ENCODE data around the gene DISP2.

DISP2 gene

DNA sequence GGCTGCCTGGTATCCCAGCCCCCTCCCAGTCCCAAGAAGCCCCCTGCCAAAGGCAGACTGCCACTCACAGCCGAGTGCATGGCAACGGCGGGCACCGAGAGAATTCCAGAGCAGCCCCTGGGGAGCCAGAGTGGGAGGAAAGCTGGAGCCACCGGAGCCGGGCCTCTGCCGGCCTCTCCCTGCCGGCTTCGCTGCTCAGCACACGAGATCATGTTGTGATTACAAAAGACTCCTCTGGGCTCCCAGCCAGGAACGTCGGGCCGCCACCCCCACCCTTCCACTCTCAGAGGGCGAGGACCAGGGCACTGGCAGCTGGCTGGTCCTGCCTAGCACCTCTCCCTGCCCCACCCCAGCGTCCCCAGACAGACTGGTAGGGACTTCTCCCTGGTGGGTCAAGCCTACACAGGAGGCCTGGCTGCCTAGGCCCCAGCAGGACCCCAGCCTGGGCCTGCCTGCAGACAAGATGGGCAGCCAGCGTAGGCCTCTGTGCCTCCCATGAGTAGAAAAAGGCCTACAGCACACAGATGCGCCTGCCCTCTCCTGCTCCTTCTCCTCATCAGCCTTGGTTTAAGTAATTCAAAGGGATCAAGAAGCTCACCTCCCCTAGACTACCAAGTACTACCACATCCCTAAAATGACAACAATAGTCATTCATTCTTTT, 17.1 kb upstream of the DISP2 start, which contains the start of gene CCDC9B (continued):
- TF ChIP-seq ZNF837 (tag by site-specific recombination; IDR thresholded peaks at IDR 0.05), result no peak
- 0 out of 2 replicates have a peak, but pooled peaks have one; percentile 10 for TF ChIP-seq ZFHX2 (tag by site-specific recombination; conservative IDR thresholded peaks at IDR 0.05)
- TF ChIP-seq ZNF157 (tag by site-specific recombination; IDR thresholded peaks at IDR 0.05), result no peak
- TF ChIP-seq ZBTB8A (tag by site-specific recombination; IDR thresholded peaks at IDR 0.05), result no peak; the same call in 1 of the 2 replicates
- TF ChIP-seq ZFP41 (tag by site-specific recombination; IDR thresholded peaks at IDR 0.05; ENCODE audit: borderline replicate concordance), result no peak
- TF ChIP-seq, protein P1, sequence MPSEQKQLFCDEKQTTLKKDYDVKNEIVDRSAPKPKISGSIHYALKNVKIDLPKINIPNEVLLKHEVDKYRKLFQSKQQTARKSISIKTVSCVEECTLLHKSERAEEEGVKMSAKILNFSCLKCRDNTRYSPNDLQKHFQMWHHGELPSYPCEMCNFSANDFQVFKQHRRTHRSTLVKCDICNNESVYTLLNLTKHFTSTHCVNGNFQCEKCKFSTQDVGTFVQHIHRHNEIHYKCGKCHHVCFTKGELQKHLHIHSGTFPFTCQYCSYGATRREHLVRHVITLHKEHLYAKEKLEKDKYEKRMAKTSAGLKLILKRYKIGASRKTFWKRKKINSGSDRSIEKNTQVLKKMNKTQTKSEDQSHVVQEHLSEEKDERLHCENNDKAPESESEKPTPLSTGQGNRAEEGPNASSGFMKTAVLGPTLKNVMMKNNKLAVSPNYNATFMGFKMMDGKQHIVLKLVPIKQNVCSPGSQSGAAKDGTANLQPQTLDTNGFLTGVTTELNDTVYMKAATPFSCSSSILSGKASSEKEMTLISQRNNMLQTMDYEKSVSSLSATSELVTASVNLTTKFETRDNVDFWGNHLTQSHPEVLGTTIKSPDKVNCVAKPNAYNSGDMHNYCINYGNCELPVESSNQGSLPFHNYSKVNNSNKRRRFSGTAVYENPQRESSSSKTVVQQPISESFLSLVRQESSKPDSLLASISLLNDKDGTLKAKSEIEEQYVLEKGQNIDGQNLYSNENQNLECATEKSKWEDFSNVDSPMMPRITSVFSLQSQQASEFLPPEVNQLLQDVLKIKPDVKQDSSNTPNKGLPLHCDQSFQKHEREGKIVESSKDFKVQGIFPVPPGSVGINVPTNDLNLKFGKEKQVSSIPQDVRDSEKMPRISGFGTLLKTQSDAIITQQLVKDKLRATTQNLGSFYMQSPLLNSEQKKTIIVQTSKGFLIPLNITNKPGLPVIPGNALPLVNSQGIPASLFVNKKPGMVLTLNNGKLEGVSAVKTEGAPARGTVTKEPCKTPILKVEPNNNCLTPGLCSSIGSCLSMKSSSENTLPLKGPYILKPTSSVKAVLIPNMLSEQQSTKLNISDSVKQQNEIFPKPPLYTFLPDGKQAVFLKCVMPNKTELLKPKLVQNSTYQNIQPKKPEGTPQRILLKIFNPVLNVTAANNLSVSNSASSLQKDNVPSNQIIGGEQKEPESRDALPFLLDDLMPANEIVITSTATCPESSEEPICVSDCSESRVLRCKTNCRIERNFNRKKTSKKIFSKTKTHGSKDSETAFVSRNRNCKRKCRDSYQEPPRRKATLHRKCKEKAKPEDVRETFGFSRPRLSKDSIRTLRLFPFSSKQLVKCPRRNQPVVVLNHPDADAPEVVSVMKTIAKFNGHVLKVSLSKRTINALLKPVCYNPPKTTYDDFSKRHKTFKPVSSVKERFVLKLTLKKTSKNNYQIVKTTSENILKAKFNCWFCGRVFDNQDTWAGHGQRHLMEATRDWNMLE (tag by site-specific recombination; conservative IDR thresholded peaks at IDR 0.05; ENCODE audit: low read depth), result no peak
- TF ChIP-seq, protein P2, sequence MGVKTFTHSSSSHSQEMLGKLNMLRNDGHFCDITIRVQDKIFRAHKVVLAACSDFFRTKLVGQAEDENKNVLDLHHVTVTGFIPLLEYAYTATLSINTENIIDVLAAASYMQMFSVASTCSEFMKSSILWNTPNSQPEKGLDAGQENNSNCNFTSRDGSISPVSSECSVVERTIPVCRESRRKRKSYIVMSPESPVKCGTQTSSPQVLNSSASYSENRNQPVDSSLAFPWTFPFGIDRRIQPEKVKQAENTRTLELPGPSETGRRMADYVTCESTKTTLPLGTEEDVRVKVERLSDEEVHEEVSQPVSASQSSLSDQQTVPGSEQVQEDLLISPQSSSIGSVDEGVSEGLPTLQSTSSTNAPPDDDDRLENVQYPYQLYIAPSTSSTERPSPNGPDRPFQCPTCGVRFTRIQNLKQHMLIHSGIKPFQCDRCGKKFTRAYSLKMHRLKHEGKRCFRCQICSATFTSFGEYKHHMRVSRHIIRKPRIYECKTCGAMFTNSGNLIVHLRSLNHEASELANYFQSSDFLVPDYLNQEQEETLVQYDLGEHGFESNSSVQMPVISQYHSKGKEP (tag by site-specific recombination; IDR thresholded peaks at IDR 0.05), result no peak
- TF ChIP-seq KLF9 (tag by site-specific recombination; IDR thresholded peaks at IDR 0.05; ENCODE audit: low read depth), result no peak
- no peak for TF ChIP-seq ZNF132 (tag by site-specific recombination; IDR thresholded peaks at IDR 0.05; ENCODE audit: borderline replicate concordance)
- TF ChIP-seq, protein P3, sequence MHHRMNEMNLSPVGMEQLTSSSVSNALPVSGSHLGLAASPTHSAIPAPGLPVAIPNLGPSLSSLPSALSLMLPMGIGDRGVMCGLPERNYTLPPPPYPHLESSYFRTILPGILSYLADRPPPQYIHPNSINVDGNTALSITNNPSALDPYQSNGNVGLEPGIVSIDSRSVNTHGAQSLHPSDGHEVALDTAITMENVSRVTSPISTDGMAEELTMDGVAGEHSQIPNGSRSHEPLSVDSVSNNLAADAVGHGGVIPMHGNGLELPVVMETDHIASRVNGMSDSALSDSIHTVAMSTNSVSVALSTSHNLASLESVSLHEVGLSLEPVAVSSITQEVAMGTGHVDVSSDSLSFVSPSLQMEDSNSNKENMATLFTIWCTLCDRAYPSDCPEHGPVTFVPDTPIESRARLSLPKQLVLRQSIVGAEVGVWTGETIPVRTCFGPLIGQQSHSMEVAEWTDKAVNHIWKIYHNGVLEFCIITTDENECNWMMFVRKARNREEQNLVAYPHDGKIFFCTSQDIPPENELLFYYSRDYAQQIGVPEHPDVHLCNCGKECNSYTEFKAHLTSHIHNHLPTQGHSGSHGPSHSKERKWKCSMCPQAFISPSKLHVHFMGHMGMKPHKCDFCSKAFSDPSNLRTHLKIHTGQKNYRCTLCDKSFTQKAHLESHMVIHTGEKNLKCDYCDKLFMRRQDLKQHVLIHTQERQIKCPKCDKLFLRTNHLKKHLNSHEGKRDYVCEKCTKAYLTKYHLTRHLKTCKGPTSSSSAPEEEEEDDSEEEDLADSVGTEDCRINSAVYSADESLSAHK (tag by site-specific recombination; IDR thresholded peaks at IDR 0.05), result no peak
- TF ChIP-seq ZNF184 (tag by site-specific recombination; IDR thresholded peaks at IDR 0.05), result no peak
- no peak for TF ChIP-seq GLI4 (tag by site-specific recombination; IDR thresholded peaks at IDR 0.05)
- TF ChIP-seq ZNF10 (tag by site-specific recombination; IDR thresholded peaks at IDR 0.05), result no peak
- no peak for TF ChIP-seq KLF7 (tag by site-specific recombination; IDR thresholded peaks at IDR 0.05; ENCODE audit: borderline replicate concordance)
- TF ChIP-seq ZEB2 (tag by site-specific recombination; IDR thresholded peaks at IDR 0.05), result 0 out of 2 replicates have a peak, but pooled peaks have one; percentile 14
- TF ChIP-seq, protein P4, sequence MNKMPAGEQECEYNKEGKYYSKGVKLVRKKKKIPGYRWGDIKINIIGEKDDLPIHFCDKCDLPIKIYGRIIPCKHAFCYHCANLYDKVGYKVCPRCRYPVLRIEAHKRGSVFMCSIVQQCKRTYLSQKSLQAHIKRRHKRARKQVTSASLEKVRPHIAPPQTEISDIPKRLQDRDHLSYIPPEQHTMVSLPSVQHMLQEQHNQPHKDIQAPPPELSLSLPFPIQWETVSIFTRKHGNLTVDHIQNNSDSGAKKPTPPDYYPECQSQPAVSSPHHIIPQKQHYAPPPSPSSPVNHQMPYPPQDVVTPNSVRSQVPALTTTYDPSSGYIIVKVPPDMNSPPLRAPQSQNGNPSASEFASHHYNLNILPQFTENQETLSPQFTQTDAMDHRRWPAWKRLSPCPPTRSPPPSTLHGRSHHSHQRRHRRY (tag by site-specific recombination; IDR thresholded peaks at IDR 0.05), result no peak
- TF ChIP-seq ZFP37 (tag by site-specific recombination; IDR thresholded peaks at IDR 0.05), result no peak
- TF ChIP-seq ZNF560 (tag by site-specific recombination; IDR thresholded peaks at IDR 0.05; ENCODE audit: borderline replicate concordance), result no peak
- TF ChIP-seq ZNF211 (tag by site-specific recombination; IDR thresholded peaks at IDR 0.05; ENCODE audit: low read depth), result no peak
- TF ChIP-seq ZNF335 (tag by site-specific recombination; conservative IDR thresholded peaks at IDR 0.05), result peak; percentile 83
- peak; percentile 43; the same call in 1 of the 2 replicates for TF ChIP-seq IKZF3 (tag by site-specific recombination; IDR thresholded peaks at IDR 0.05)
- TF ChIP-seq, protein P5, sequence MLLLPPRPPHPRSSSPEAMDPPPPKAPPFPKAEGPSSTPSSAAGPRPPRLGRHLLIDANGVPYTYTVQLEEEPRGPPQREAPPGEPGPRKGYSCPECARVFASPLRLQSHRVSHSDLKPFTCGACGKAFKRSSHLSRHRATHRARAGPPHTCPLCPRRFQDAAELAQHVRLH (tag by site-specific recombination; IDR thresholded peaks at IDR 0.05), result no peak
- no peak for TF ChIP-seq ZNF155 (tag by site-specific recombination; IDR thresholded peaks at IDR 0.05)
- no peak for TF ChIP-seq ZNF658 (tag by site-specific recombination; IDR thresholded peaks at IDR 0.05)
- no peak for TF ChIP-seq ZNF623 (tag by site-specific recombination; IDR thresholded peaks at IDR 0.05)
- TF ChIP-seq ZNF146 (tag by site-specific recombination; IDR thresholded peaks at IDR 0.05), result no peak
- no peak for TF ChIP-seq ZBTB1 (tag by site-specific recombination; IDR thresholded peaks at IDR 0.05)
- TF ChIP-seq, protein P6, sequence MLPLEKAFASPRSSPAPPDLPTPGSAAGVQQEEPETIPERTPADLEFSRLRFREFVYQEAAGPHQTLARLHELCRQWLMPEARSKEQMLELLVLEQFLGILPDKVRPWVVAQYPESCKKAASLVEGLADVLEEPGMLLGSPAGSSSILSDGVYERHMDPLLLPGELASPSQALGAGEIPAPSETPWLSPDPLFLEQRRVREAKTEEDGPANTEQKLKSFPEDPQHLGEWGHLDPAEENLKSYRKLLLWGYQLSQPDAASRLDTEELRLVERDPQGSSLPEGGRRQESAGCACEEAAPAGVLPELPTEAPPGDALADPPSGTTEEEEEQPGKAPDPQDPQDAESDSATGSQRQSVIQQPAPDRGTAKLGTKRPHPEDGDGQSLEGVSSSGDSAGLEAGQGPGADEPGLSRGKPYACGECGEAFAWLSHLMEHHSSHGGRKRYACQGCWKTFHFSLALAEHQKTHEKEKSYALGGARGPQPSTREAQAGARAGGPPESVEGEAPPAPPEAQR (tag by site-specific recombination; IDR thresholded peaks at IDR 0.05), result no peak

Data from HEK293 (cell line).